Esophagus muscularis mucosa (tissue), 4 donors: ENCODE measurements around the gene CST7. TPM values are rescaled to one million over a fixed set of nuclear protein-coding genes. Genes with fewer than 3 reads are reported as not detected.

Source experiments
- DNase-seq: peaks from one replicate; pipeline ENCODE4 v3.0.0-alpha.2; 2017; ENCODE audit errors: extremely low spot score
- H3K27ac ChIP-seq, 4 donors: fragments of 200-600 bp; sonication (generic); replicated peaks in 1 of 4; 1 replicate in 3 of 4; 2 replicates in 1 of 4; pipeline ENCODE4 v1.5.1; 2016 to 2019; ENCODE audit warnings: mild to moderate bottlenecking in 1 of 4
- H3K27me3 ChIP-seq, 4 donors: fragments of 200-600 bp; sonication (generic); one replicate each; pipeline versions ENCODE4 v1.5.1 to v1.6.0; 2016 to 2019
- H3K36me3 ChIP-seq, 4 donors: fragments of 200-600 bp; sonication (generic); one replicate each; pipeline ENCODE4 v1.5.1; 2016 to 2019
- H3K4me1 ChIP-seq, 4 donors: fragments of 200-600 bp; sonication (generic); one replicate each; pipeline ENCODE4 v1.5.1; 2016 to 2019
- H3K4me3 ChIP-seq, 4 donors: fragments of 200-600 bp; sonication (generic); 1 replicate in 2 of 4; 2 replicates in 2 of 4; pipeline ENCODE4 v1.5.1; 2016 to 2019; ENCODE audit warnings: mild to moderate bottlenecking in 4 of 4, moderate library complexity in 1 of 4
- H3K9me3 ChIP-seq, 4 donors: fragments of 200-600 bp; sonication (generic); 1 replicate in 3 of 4; 2 replicates in 1 of 4; pipeline ENCODE4 v1.5.1; 2016 to 2019
- EP300 ChIP-seq: sonication (generic); formaldehyde crosslinking; IDR thresholded peaks from one replicate; pipeline ENCODE4 v1.6.1; 2017; ENCODE audit warnings: antibody characterized with exemption
- POLR2A ChIP-seq: fragments of 450-650 bp; IDR thresholded peaks from one replicate; pipeline ENCODE4 v1.6.1; 2017; ENCODE audit warnings: antibody characterized with exemption, moderate library complexity, mild to moderate bottlenecking, low read depth
- POLR2AphosphoS5 ChIP-seq, 2 donors: sonication (generic); formaldehyde crosslinking; IDR thresholded peaks; one replicate each; pipeline ENCODE4 v1.6.1; 2017; ENCODE audit warnings: antibody characterized with exemption in 2 of 2
- WGBS: methylation state at CpG from one replicate; pipeline ENCODE4 v1.1.5; 2018; 5-methylcytosine and 5-hydroxymethylcytosine counted together
- intact Hi-C: fragments of 100-400 bp; cut with DNase I; formaldehyde crosslinking; loops from one replicate; pipeline ENCODE4 v1.15.1; 2023
- total RNA-seq, 4 donors: library from RNA; depleted of rRNA; stranded (reverse); fragments of >200 nt; gene quantifications; one replicate each; pipeline versions ENCODE4 v1.1.0 to v1.2.1, GENCODE V29; 2016
- TF ChIP-seq, protein P1 (sequence below), 3 experiments: fragments of 200-600 bp in 2 of 3; fragments of 450-650 bp in 1 of 3; sonication (generic) in 2 of 3; IDR thresholded peaks; one replicate each; pipeline ENCODE4 v1.5.1; 2017 to 2019; ENCODE audit warnings: antibody characterized with exemption in 3 of 3, mild to moderate bottlenecking in 2 of 3, moderate library complexity in 1 of 3

Gene CST7
- total RNA-seq, 4 donors from 2014 or later, result 1.2 to 13.8 (median 1.5) TPM; not detected in 1

DNA sequence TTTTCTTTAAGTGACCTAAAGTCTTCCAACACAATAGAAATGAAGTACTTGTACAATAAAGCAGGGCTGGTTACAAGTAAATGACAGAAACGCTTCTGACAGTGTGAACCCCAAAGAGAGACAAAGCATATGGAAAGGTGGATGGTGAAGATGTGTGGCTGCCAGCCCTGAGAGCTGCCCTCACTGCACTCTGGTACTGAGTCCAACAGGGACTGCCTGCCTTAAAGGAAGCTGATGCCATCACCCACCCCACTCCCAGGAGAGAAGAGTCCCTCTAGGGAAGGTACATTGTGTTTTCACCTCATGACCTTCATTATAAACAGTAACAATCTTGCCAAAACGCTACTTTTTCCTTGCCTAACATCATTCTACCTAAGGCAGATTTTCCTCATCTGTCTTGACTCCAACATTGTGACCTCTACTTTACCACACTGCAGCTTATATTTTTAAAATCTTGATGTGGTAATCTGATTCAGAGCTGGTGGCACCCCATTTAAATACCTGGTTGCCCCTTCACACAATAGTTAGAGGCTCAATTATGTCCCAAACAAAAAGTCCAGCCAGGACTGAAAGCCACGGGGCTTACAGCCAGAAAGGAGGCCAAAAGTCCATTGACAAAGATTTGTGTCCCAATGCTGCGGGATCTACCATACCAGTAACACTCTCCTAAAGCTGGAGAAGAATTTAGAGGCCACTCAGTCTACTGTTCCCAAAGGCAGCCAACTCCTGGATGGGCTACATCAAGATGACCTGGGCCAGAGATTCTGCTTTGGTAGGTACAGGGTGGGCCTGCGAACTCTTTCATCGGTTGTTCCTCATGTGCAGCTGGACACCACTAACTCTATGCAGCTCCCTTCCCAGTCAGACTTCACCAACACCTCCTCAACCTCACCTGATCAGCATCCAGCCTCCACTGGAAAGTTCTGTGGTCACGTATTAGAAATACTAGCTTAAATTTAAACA is 39.1 kb downstream of the CST7 start:
- 92% methylated on average over 7 of the region's 7 CpGs for WGBS
- no peak overlapping the region for H3K4me3 ChIP-seq

GRCh38 chr20:24989162-24989561 is 40.1 kb downstream of the CST7 start:
- 75% methylated on average over 3 of the region's 3 CpGs for WGBS
- no peak for DNase-seq
- TF ChIP-seq EP300, result no peak
- TF ChIP-seq POLR2A, result no peak
- TF ChIP-seq POLR2AphosphoS5 (IDR thresholded peaks at IDR 0.05), result no peak
- TF ChIP-seq, protein P1, sequence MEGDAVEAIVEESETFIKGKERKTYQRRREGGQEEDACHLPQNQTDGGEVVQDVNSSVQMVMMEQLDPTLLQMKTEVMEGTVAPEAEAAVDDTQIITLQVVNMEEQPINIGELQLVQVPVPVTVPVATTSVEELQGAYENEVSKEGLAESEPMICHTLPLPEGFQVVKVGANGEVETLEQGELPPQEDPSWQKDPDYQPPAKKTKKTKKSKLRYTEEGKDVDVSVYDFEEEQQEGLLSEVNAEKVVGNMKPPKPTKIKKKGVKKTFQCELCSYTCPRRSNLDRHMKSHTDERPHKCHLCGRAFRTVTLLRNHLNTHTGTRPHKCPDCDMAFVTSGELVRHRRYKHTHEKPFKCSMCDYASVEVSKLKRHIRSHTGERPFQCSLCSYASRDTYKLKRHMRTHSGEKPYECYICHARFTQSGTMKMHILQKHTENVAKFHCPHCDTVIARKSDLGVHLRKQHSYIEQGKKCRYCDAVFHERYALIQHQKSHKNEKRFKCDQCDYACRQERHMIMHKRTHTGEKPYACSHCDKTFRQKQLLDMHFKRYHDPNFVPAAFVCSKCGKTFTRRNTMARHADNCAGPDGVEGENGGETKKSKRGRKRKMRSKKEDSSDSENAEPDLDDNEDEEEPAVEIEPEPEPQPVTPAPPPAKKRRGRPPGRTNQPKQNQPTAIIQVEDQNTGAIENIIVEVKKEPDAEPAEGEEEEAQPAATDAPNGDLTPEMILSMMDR (IDR thresholded peaks at IDR 0.05), result no peak

More for the DNA sequence above, 39.1 kb downstream of the CST7 start:
- H3K9me3 ChIP-seq, result no peaks in the 10 kb centered on the region
- intact Hi-C loops, result loop anchor here (5.0 kb wide), 1 partner anchor 414 kb away; no protein-coding TSS in a partner anchor
- no peak for DNase-seq
- peaks cover 0 to 9% (median 5%) of the 10 kb centered on the region in 4 donors for H3K36me3 ChIP-seq
- no peak overlapping the region for H3K27ac ChIP-seq
- TF ChIP-seq, protein P1 (IDR thresholded peaks at IDR 0.05), result no peak
- TF ChIP-seq POLR2A (no peak), POLR2AphosphoS5 (IDR thresholded peaks at IDR 0.05) (no peak), EP300 (no peak)
- H3K4me1 ChIP-seq, result peaks cover 17 to 41% (median 26%) of the 10 kb centered on the region in 4 donors
- H3K27me3 ChIP-seq, result no peaks in the 10 kb centered on the region

GRCh38 chr20:24990810-24991252 is 41.8 kb downstream of the CST7 start:
- no peak overlapping the region for H3K27ac ChIP-seq
- intact Hi-C loops, result loop anchor here (5.0 to 10.0 kb wide), 4 partner anchors 206 to 401 kb away; partner anchors contain the start of genes ABHD12, ENTPD6 and PYGB
- no peaks in the 10 kb centered on the region for H3K27me3 ChIP-seq
- H3K4me3 ChIP-seq, result peak overlapping the region in 1 of 4 donors; percentile 93
- no peaks in the 10 kb centered on the region for H3K36me3 ChIP-seq
- H3K9me3 ChIP-seq, result no peaks in the 10 kb centered on the region
- 94% methylated on average over 2 of the region's 2 CpGs for WGBS
- H3K4me1 ChIP-seq, result peaks cover 44 to 68% (median 51%) of the 10 kb centered on the region in 4 donors
- no peak for DNase-seq
- TF ChIP-seq POLR2AphosphoS5 (IDR thresholded peaks at IDR 0.05) (no peak), EP300 (no peak), POLR2A (no peak)
- TF ChIP-seq, protein P1 (IDR thresholded peaks at IDR 0.05), result no peak

More at GRCh38 chr20:24989162-24989561, 40.1 kb downstream of the CST7 start:
- Histone ChIP-seq H3K4me3 (no peak overlapping the region), H3K27ac (no peak overlapping the region), H3K27me3 (no peaks in the 10 kb centered on the region), H3K4me1 (peaks cover 27 to 51% (median 36%) of the 10 kb centered on the region in 4 donors), H3K36me3 (no peaks in the 10 kb centered on the region), H3K9me3 (no peaks in the 10 kb centered on the region)
- intact Hi-C loops, result loop anchor here (5.0 kb wide), 1 partner anchor 413 kb away; no protein-coding TSS in a partner anchor

DNA sequence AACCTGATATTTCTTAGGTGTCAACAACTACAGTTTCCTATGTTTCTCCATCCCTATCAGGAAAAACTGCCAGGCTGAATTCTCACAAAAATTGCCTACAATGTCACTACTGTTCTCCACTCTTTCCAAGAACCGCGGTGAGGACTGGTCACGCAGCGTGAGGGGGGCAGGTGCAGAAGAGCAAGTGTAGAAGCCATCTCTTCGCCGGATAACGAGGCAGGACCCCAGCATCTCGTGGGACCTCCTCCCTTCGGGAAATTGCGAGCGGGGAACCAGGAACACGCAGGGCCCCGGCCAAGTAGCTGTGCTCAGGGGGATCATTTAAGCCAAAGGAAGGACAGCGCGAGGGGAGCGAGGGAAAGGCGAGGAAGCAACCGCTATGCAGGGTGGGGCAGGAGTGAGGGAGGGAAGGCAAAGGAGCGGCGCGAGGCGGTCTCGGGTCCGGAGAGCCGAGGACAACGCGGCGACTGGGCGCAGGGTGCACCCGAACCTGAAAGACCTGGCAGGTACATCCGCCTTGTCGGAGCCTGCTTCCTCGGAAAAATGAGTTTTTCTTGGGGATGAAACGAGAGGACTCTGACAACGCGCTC is 42.9 kb downstream of the CST7 start:
- Histone ChIP-seq H3K4me1 (peaks cover 44 to 72% (median 54%) of the 10 kb centered on the region in 4 donors), H3K9me3 (no peaks in the 10 kb centered on the region), H3K36me3 (no peaks in the 10 kb centered on the region), H3K27me3 (no peaks in the 10 kb centered on the region), H3K4me3 (peak overlapping the region; percentile 68 to 93 (median 82)), H3K27ac (peak overlapping the region; percentile 88 to 95 (median 93))
- intact Hi-C loops, result loop anchor here (5.0 to 10.0 kb wide), 4 partner anchors 205 to 400 kb away; partner anchors contain the start of genes ABHD12, ENTPD6 and PYGB
- TF ChIP-seq POLR2AphosphoS5 (IDR thresholded peaks at IDR 0.05) (no peak), EP300 (no peak), POLR2A (no peak)
- TF ChIP-seq, protein P1 (IDR thresholded peaks at IDR 0.05), result no peak
- DNase-seq, result no peak
- WGBS, result under 1% methylated on average over 35 of the region's 36 CpGs
